HL-60 (cell line): ENCODE measurements around the gene NFATC1.

Experiments used
- DNase-seq, 2 experiments: peaks; one replicate each; pipeline ENCODE4 v3.0.0-alpha.2; 2010 to 2020; ENCODE audit warnings: low read depth in 1 of 2, low spot score in 1 of 2
- H3K27ac ChIP-seq: fragments of 250-450 bp; sonication (Bioruptor Pico); replicated peaks from 2 replicates; pipeline ENCODE4 v1.5.1; 2020; ENCODE audit warnings: mild to moderate bottlenecking, moderate library complexity
- H3K27me3 ChIP-seq: fragments of 250-450 bp; sonication (Bioruptor Pico); 2 replicates; pipeline ENCODE4 v1.5.1; 2021; ENCODE audit warnings: mild to moderate bottlenecking, moderate library complexity; ENCODE audit not compliant: insufficient read depth, poor library complexity, severe bottlenecking
- H3K4me3 ChIP-seq: replicated peaks from 2 replicates; pipeline ENCODE4 v1.5.1; 2011; ENCODE audit warnings: mild to moderate bottlenecking, control low read depth, low read length; ENCODE audit not compliant: insufficient read depth
- GABPA ChIP-seq: IDR thresholded peaks from 2 replicates; pipeline ENCODE4 v1.6.1; 2012; ENCODE audit warnings: low read depth
- POLR2AphosphoS5 ChIP-seq: IDR thresholded peaks from 2 replicates; pipeline ENCODE4 v1.6.1; 2012; ENCODE audit warnings: low read depth
- REST ChIP-seq: IDR thresholded peaks from 2 replicates; pipeline ENCODE4 v1.6.1; 2012; ENCODE audit warnings: low read depth; ENCODE audit not compliant: insufficient replicate concordance
- SPI1 ChIP-seq: IDR thresholded peaks from 2 replicates; pipeline ENCODE4 v1.6.1; 2012; ENCODE audit warnings: low read depth, mild to moderate bottlenecking, borderline replicate concordance
- TF ChIP-seq, protein P1 (sequence below): IDR thresholded peaks from one replicate; pipeline ENCODE4 v1.5.1; 2011; ENCODE audit warnings: low read length, control low read depth, inconsistent platforms; ENCODE audit not compliant: insufficient read depth

The NFATC1 gene

GRCh38 chr18:79490626-79491041, 94.9 kb downstream of the NFATC1 start:
- no peak for DNase-seq
- H3K4me3 ChIP-seq, result no peak overlapping the region
- no peak for TF ChIP-seq SPI1
- no peak for TF ChIP-seq GABPA
- no peak for TF ChIP-seq POLR2AphosphoS5
- TF ChIP-seq, protein P1, sequence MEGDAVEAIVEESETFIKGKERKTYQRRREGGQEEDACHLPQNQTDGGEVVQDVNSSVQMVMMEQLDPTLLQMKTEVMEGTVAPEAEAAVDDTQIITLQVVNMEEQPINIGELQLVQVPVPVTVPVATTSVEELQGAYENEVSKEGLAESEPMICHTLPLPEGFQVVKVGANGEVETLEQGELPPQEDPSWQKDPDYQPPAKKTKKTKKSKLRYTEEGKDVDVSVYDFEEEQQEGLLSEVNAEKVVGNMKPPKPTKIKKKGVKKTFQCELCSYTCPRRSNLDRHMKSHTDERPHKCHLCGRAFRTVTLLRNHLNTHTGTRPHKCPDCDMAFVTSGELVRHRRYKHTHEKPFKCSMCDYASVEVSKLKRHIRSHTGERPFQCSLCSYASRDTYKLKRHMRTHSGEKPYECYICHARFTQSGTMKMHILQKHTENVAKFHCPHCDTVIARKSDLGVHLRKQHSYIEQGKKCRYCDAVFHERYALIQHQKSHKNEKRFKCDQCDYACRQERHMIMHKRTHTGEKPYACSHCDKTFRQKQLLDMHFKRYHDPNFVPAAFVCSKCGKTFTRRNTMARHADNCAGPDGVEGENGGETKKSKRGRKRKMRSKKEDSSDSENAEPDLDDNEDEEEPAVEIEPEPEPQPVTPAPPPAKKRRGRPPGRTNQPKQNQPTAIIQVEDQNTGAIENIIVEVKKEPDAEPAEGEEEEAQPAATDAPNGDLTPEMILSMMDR, result no peak
- TF ChIP-seq REST, result no peak
- no peak overlapping the region for H3K27ac ChIP-seq
- H3K27me3 ChIP-seq, result no peaks in the 10 kb centered on the region

GRCh38 chr18:79491081-79491551, 95.4 kb downstream of the NFATC1 start:
- TF ChIP-seq, protein P1, result no peak
- no peak for TF ChIP-seq SPI1
- no peak for TF ChIP-seq GABPA
- no peak for TF ChIP-seq POLR2AphosphoS5
- TF ChIP-seq REST, result no peak
- DNase-seq, result no peak
- H3K27me3 ChIP-seq, result no peaks in the 10 kb centered on the region
- no peak overlapping the region for H3K4me3 ChIP-seq
- no peak overlapping the region for H3K27ac ChIP-seq

DNA sequence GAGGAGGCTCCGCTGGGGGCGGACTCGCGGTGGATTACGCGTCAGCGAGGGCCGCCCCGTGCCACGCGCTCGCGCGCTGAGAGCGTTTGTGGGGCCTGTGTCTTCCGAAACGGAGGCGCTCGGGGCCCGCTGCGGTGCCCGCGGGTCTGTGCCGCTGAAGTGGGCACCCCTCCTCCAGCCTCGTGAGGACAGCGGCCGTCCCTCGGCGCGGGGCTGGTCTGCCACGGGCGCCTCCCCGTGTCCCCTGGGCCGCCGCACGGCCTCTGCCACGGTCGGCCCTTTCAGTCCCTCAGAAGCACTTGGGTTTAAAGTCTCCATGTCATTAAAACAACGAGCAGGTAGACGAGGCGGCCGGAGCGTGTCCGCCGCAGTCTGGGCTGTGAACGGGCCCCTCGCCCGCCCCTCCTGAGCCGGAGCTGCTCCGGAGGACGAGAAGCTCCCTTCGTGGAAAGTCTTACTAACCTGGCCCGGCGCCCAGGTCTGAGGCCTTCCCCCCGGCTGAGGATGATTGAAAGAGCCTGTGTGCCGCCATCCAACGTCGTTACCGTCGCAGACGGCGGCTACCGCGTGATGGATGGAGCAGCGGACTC, 97.6 kb downstream of the NFATC1 start:
- Histone ChIP-seq H3K27ac (no peak overlapping the region), H3K4me3 (no peak overlapping the region), H3K27me3 (no peaks in the 10 kb centered on the region)
- TF ChIP-seq REST (no peak), GABPA (no peak), POLR2AphosphoS5 (no peak)
- DNase-seq, result no peak
